Peyer's patch (tissue), 4 donors: ENCODE measurements around the gene TRAF2.

Experiments used
- CTCF ChIP-seq, 6 experiments: fragments of 450-650 bp in 4 of 6; fragments of 200-600 bp in 2 of 6; sonication (generic) in 1 of 6; IDR thresholded peaks; one replicate each; pipeline ENCODE4 v1.5.1; 2017 to 2019; ENCODE audit warnings: antibody characterized with exemption in 6 of 6, mild to moderate bottlenecking in 3 of 6, moderate library complexity in 1 of 6
- POLR2A ChIP-seq, 2 donors: fragments of 450-650 bp; IDR thresholded peaks; one replicate each; pipeline ENCODE4 v1.5.1; 2017; ENCODE audit warnings: antibody characterized with exemption in 2 of 2, mild to moderate bottlenecking in 2 of 2, moderate library complexity in 2 of 2

- TF ChIP-seq POLR2A (IDR thresholded peaks at IDR 0.05) = no peak
- no peak for TF ChIP-seq CTCF (IDR thresholded peaks at IDR 0.05)
Measured at GRCh38 chr9:136952876-136953770, 66.8 kb downstream of the TRAF2 start.
